Activated effector memory CD4-positive, alpha-beta T cell treated with anti-CD3 and anti-CD28 coated beads, Interleukin-2, amount 50 U/mL, for 16 hours (primary cell): Measurements from ENCODE around the gene BACH2.
"Not testable (repeated sequence)": the region's sequence is repeated elsewhere in the genome, so short reads cannot be mapped to it uniquely, and the experiment has no call there.

ENCODE experiments used
- DNase-seq: peaks from one replicate; pipeline ENCODE4 v3.0.0-alpha.2; 2020

The BACH2 gene

DNA sequence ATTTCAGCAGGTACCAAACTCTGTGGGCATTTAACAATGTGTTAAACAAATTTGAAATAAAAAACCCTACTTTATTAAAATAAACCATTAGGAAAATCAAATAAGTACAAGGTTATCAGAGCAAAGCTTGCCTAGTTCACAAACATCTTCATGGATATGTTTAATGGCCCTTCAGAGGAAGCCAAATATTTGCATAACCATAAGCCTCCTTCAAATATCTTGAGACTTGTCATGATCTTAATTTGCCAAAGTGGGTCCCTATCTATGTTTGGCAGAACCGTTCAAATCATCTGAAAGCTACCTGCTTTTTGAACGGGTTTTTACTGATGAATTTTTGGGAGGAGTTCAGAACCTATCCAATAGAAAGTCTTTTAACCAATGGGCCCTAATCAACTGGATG, 176.3 kb downstream of the BACH2 start:
- DNase-seq: no peak

DNA sequence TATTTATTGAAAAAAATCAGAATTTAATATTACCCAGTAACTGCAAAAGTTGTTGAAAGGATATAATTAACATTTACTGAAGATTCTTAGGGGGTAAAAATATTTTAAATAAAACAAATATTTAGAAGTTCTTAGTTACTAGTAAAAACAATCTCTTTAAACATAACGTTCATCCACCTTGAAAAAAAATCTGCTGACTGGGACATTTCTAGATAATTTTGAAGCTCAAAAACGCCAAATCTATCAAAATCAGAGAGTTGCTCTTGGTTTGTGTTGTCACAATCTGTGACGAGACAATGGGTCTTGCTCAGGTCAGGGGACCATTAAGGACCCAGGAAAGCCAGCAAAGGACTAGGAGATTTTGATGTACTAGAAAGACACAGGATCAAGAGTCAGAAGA, 177.0 kb downstream of the BACH2 start:
- no peak for DNase-seq

DNA sequence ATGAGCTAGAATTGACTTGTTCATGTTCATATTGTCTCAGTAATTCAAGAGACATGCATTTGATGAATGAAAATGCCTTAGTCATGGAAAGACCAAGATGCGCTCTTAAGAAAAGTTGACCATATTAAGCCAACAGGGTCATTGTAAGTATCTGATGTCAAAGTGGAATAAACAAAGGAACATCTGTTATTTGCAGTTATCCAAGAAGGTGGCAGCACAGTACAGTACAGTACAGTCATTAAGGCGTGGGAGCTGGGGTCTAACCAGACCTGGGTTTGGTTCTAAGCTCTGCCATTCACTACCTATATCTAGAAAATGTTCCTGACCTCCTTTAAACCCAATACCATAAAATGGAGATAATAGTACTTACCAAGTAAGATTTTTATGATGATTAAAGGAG, 178.1 kb downstream of the BACH2 start:
- no peak for DNase-seq

DNA sequence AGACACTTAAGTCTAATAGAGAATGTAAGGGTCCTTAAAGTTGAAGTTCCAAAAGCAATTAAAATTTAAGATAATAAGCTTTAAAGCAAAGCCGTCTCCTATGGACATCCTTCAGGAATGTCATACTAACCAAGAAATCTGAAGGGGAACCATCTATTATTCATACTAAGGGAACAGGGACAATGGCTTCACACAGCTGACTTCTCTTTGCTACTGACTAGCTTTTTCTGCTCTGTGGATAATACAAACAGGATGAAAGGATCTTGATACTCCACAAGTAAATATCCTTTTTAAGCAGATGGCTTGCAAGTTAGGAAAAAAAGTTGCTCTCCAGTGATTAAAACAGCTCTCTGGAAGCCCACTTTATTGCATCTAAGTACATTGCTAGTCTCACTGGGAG, 178.6 kb downstream of the BACH2 start:
- no peak for DNase-seq

DNA sequence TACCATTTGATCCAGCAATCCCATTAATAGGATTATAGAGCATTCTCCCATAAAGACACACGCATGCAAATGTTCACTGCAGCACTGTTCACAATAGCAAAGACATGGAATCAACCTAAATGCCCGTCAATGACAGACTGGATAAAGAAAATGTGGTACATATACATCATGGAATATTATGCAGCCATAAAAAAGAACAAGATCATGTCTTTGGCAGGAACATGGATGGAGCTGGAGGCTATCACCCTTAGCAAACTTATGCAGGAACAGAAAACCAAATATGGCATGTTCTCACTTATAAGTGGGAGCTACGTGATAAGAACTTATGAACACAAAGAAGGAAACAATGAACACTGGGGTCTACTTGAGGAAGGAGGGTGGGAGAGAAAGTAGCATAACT, 180.5 kb downstream of the BACH2 start:
- not testable (repeated sequence) for DNase-seq

DNA sequence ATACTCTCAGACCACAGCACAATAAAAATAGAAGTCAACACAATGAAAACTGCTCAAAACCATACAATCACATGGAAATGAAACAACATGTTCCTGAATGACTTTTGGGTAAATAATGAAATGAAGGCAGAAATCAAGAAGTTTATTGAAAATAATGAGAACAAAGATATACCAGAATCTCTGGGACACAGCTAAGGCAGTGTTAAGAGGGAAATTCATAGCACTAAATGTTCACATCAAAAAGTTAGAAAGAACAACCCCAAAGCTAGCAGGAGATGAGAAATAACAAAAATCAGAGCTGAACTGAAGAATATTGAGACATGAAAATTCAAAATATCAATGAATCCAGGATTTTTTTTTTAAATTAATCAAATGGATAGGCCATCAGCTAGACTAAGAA, 183.3 kb downstream of the BACH2 start:
- DNase-seq: no peak

DNA sequence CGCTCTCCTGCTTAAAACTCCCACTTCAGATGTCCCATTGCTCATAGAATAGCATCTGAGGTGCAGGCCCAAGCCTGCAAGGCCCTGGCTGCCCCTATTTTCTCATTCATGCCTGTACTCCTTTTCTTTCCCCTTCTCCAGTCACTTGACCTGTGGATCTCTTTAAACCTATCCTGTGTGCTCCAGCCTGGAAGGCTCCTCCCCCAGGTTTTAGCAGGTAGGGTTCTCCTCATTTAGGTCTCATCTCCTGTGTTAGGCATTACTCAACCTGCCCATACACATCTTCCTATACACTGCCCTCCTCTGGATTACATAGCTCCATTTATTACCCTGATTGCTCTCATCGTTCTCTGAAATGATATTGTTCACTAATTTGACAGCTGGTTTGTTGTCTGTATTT, 185.3 kb downstream of the BACH2 start:
- no peak for DNase-seq

DNA sequence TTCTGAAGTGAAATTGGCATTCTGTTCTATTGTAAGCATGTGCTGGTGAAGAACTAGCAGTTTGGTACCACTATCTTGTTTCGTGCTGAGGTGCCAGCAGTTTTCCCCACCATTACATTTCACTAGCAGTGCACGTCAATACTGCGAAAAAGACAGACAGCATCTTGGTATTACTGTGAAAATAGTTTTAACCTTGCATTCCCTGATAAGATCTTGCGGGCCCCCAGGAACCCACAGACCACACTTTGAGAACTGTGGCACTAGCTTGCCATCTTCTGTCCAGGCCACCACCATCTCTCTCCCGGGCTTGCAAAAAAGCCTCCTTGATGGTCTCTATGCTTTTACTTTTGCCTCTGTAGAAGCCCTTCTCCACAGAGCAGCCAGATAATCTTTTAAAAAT, 185.7 kb downstream of the BACH2 start:
- DNase-seq: peak; percentile 77

DNA sequence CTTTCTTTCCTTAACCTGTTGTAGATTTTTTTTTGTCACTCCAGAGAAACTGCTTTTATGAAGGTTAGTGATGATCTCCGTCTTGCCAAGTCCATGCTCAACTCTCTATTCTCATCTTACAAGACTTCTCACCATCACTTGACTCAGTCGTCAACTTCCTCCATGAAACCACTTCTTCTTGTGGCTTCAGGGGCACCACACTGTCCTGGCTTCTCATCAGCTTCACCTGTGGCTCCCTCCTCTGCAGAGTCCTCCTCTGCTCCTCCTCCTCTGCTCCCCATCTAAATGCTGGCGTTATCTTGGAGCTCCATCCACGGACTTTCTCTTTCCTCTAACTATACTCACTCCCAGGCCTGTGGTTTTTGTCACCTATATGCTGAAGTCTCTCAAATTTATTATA, 187.5 kb downstream of the BACH2 start:
- DNase-seq: no peak

DNA sequence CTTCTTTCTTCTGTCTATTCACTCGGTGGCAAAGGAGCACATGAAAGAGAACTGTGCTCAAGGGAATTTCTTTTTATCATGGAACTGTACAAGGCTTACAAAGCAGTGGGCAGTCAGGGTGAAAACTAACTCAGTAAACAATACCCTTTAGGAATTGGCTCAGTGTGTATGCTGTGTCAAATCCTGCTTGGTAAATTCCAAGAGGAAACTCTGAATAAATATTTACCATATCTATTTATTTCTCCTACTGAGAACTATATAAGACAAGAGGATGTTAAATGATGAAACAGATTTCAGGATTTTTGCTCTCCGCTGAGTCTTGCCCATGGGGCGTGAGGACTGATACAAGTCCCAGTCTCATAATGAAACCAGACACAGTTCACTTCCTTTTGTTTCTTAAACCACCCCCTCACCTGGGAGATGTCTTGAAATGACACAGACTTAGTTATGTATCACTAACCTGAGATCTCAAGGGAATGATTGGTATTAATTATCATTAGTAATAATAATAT, 188.8 kb downstream of the BACH2 start:
- DNase-seq: peak; percentile 68

DNA sequence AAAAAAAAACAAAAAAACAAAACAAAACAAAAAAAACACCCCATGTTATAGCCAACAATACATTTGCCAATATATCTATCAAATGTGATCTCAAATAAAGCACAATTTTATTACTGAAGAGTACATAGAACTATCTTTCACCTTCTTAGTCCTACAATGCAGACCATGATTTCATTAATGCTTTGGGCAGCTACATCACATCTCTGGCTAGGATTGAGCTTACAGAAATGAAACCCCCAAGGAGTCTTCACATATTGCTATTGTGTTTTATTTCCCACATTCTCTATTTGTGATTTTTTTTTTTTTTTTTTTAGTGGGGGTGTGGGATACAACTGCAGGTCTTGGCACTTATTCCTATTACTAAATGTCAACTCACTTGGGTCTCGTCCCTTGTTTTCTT, 189.3 kb downstream of the BACH2 start:
- DNase-seq: no peak

DNA sequence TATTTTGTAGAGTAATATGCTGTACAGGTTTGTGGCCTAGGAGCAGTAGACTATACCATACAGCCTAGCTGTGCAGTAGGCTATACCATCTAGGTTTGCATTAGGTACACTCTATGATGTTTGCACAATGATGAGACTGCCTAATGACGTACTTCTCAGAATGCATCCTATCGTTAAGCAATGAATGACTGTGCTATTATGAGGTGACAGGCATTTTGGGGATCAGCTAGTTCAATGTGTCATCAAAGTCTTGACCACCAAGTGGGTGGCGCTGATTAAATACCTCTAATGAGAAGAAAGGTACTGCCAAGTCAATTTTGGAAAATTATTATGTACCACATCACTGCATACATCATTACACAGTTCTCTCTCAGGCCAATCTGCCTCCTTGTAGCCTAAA, 190.2 kb downstream of the BACH2 start:
- DNase-seq: no peak

DNA sequence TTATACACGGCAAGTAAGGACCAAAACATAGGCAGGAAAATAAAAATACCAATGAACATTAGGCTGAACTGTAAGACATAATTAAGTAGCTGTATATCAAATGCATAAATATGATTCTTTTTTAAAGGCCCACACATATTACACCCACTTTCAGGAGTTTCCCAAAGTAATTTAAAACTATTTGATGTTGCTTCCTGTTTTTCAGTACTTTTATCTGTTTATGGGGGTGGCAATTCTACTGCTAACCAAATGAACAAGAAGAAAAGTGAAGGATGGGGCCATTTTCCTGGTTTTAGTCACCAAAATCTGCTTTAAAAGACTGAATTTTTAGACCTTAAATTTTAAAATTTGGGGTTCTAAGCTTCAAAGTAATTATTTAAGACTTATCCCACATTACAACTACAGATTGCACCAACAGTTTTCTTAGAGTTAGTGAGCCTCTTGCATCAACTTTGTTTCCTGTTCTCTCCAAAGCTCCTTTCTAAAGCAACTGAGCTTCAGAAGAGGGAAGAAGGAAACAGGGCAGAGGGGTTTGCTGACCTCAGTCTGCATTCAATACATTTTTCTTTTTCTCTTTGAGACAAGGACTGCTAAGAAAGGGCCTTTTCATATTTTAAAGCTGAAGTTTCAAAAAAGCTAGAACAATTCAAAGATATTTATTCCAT, 191.0 kb downstream of the BACH2 start:
- DNase-seq: no peak

DNA sequence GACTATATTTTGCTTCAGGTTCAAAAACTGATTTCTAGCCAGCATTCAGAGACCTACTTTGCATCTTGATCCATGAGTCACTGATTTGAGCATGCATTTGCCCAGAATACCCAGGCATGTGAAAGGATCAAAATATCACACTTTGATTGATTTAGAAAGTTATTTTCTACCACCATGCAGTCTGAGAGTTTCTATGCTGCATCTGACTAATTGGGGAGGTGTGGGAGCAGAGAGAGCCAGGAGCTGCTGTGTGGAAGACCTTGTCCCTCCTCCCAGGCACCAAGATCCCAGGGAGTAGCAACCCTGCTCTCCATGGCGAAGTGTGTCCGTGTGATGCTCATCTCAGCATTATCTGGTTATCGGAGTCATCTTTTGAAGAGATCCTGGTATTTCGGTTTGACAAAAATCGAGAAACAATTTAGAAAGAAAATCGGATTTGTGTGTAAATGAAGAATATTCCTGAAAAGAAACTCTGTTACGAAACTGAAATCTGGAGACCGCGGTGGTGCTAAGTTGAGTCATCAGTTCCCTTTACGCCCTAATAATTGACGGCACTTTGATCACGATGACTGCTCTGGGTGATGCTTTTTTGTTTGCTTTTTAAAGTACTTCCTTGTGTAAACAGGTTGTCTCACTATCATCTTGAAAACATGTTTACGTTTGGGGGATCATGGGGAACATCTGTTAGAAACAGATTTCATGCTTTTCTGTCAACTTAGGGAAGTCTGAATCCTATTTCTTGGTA, 193.4 kb downstream of the BACH2 start:
- peak; percentile 76 for DNase-seq

DNA sequence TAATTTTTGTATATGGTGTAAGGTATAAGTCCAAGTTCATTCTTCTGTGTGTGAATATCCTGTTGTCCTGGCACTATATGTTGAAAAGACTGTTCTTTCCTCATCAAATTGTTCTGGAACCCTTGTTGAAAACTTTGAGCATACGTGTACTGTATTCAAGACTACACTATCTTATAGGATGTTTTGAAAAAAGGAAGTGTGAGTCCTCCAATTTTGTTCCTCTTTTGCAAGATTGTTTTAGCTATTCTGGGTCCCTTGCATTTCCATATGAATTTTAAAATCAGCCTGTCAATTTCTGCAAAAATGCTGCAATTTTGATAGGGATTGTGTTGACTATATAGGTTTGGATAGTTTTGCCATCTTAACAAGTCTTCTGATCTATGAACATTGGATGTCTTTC, 195.2 kb downstream of the BACH2 start:
- no peak for DNase-seq

DNA sequence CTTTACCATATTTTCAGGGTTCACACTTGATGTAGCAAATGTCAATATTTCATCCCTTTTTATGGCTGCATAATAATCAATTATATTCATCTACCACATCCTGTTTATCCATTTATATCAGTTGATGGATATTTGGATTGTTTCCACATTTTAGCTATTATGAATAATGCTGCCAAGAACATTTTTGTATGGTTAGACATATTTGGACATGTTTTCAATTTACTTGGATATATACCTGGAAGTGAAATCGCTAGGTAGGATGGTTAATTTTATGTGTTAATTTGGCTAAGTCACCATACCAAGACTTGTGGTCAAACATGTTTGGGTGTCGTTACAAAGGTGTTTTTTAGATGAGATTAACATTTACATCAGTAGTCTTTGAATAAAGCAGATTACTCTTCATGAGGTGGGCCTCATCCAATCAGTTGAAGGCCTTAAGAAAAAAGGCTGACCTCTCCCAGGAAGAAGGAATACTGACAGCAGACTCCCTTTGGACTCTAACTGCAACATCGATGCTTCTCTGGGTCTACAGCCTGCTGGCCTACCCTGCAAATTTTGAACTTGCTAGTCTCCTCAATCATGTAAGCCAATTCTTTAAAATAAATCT, 196.5 kb downstream of the BACH2 start:
- no peak for DNase-seq

DNA sequence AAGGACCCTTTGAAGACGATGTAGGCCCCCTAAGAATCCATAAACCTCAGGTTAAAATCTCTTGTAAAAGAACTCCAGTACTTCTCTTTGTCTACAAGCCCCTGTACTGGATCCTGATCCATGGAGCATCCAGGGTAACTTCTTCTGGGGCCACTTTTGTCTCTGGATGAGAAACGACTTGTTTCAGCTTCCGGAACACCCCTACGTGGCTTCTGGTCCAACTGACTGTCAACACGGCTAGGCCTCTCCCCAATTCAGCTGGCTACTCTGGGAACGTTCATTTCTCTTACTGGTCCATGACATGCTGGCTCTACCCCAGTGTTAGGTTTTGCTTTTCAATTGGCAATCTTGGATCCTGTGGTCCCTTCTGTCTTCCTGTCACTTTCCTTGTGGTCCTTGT, 198.0 kb downstream of the BACH2 start:
- DNase-seq: no peak

DNA sequence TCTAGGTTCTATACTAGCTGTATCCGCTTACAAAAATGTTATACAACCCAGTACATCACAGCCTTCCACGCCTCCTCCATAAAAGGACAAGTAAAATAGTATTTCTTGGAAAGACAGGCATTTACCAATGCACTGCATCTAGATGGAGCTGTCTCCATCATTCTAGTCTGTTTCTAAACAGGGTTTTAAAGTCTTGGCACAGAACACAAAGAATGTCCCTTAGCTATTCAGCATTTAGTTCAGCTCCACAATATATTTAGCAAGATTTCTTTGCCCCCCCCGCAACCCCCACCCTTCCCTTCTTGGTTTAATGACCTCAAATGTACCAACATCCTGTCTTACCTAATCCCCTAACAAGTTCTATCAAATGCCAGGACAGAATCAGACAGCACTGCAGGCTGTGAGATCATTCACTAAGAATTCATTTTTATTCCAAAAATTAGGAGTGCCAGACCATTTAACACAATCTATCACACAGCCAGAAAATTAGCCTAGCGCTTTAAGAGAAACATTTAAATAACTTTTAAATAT, 198.6 kb downstream of the BACH2 start:
- DNase-seq: no peak

DNA sequence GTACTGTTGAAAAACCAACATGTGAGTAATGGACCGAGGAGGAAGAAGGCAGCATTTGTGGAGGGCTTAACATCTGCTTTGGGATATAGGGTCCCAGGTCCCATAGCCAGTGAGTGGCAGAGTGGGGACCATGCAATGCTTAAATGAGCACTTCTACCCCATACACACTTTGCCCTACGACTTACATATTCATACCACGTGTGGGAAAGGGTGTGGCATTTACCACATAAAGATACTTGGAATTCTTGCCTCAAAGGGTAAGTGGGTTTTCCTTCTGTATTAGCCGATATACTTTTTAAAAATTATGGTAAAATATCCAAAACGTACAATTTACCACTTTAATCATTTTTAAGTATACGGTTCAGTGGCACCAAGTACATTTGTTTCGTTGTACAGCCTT, 199.3 kb downstream of the BACH2 start:
- DNase-seq: no peak

DNA sequence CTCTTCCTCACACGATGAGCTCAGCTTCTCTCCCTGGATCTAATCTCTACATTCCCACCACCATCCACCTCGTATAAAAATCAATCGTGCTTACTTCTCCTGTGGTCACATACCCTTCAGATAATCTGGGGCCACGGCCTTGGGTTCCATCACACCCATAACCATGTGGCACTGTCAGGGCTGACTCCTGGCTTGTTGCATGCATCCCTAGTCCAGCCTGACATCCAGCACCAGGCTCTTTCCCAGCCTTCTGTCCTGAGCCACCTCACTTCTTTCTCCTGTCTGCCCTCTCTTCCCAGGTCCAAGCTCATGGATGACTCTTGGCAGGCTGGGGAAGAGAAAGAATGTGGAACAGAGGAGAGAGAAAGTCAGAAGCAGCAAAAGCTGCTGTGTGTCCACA, 199.8 kb downstream of the BACH2 start:
- DNase-seq: no peak

DNA sequence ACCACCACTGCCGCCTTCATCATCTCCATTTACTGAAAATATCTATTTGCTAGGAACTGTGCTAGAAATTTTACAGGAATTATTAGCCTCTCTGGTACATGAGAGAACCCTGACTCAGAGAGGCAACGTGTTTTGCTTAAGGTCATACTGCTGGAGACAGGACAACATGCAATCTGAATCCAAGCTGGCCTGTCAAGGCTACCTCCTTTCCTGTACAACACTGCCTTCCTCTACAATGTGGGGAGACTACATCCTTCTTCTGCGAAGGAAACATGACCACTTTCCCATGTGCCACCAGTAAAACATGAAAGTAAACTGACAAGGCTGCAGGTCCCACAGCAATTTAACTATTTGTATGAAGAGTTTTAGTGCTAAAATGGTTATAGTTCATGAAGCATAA, 200.9 kb downstream of the BACH2 start:
- no peak for DNase-seq

DNA sequence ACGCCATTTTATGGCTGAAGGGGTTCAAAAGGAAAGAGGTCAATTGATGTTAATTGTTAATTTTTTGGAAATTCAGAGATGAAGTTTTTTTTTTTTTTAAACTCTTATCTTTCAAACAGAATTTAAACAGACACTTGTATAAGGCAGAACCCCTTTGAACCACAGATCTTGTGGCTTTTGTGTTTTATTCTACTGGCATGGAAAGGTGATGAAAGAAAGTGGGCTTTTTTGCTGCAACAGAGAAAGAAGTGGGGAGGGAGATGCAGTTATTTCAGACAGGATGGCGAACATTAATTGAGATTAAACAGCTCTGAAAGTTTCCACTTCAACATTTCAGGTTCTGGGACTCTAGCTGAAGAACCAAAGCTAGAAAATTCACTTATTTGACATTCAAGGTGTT, 201.5 kb downstream of the BACH2 start:
- no peak for DNase-seq

DNA sequence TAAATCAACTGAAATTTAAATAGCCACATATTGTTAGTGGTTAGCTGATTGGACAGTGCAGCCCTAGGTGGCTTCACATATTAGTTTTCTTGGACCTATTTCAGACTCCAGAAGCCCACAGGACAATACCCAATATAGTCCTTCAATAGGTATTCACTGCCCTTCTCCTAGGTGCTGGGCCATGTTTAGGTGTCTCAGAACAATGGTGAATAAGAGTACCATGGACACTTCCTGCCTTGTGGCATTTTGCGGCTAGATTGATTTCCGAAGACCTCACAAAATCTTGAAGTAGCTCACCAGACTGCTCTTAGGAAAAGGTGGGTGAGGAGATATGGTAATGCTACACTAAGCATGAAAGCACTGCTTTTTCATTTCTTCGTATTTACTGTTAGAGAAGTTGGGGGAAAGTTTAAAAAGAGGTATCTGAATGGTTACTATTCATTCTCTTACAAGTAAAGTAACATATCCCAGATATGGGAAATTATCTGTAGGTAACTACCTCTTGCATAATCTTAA, 203.0 kb downstream of the BACH2 start:
- DNase-seq: no peak

DNA sequence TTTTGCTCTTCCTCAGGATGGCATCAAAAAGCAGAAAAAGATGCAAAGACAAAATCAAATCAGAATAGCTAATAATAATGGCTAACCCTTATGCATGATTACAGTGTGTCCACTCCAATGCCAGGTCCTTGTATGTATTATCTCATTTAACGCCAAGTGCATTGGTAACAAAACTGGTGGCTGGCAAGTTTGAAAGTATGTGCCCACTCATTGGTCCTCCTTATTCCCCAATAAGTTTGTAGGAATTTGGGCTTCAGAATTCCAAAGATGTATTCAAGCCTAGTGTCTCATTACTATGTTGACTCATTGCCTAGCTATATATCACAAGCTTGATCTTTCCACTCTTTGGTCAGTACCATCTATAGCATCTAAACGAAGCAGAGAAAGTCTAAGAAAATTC, 205.8 kb downstream of the BACH2 start:
- DNase-seq: no peak
